GM18873 (cell line): ENCODE results near the gene ZNF816.
"Not testable (repeated sequence)": the region's sequence is repeated elsewhere in the genome, so short reads cannot be mapped to it uniquely, and the experiment has no call there.

Source experiments
- ATAC-seq: cut with Tn5 transposase; IDR thresholded peaks from one replicate; pipeline ENCODE4 v1.9.1; 2021; ENCODE audit warnings: mild to moderate bottlenecking, moderate library complexity, moderate number of reproducible peaks; ENCODE audit not compliant: unreplicated experiment, low FRiP score

The ZNF816 gene

DNA sequence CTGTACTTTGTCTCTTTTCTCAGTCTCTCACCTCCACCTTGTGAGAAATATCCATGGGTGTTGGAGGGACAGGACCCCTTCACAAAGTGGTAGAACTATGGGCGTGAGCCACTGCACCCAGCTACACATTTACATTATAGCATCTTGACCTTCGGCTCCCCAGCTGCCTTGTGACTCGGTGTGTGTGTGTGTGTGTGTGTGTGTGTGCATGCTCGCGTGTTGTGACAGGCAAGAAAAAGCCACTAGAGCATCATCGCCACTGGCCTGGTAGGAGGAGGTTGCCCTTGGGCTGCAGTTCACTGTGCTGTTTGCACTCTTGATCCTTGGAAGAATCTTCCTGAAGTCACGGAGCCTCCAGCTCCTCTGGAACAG is 25.7 kb downstream of the ZNF816 start:
- no peak for ATAC-seq

DNA sequence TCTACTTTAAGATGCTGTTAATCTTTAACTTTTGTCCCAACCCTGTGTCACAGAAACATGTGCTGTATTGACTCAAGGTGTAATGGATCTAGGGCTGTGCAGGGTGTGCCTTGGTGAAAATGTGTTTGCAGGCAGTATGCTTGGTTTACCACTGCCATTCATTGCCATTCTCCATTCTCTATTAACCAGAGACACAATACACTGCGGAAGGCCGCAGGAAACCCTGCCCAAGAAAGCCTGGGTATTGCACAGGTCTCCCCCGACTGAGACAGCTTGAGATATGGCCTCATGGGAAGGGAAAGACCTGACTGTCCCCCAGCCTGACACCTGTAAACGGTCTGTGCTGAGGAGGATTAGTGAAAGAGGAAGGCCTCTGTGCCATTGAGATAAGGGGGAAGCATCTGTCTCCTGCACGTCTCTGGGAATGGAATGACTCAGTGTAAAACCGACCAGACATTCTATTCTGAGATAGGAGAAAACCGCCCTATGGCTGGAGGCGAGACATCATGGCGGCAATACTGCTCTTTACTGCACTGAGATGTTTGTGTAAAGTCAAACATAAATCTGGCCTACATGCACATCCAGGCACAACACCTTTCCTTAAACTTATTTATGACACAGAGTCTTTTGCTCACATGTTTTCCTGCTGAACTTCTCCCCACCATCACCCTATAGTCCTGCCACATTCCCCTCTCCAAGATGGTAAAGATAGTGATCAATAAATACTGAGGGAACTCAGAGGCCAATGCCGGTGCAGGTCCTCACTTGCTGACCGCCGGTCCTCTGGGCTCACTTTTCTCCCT is 26.3 kb downstream of the ZNF816 start:
- ATAC-seq: no peak

DNA sequence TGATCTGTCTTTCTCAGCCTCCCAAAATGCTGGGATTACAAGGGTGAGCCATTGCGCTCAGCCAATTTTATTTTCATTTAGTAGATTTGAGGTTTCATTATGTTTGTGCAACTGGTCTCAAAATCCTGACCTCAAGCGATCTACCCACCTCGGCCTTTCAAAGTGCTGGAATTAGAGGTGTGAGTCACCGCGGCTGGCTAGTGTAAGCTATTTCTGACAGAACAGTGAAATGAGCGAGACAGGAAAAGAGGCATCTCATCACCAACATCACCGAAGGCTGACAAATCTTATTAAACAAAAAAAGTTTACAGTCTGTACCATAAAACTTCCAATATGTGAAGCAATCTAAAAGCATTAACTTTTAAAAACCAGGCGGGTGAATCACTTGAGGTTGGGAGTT is 27.2 kb downstream of the ZNF816 start:
- no peak for ATAC-seq

DNA sequence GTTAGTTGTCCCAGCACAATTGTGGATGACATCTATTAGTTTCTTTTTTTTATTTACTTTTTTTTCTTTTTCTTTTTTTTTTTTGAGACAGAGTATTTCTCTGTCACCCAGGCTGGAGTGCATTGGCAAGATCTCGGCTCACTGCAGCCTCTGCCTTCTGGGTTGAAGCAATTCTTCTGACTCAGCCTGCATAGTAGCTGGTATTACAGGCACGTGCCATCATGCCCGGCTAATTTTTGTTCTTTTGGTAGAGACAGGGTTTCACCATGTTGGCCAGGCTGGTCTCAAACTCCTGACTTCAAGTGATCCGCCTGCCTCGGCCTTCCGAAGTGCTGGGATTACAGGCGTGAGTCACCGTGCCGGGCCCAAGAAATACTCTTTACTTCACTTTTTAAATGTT is 38.0 kb downstream of the ZNF816 start:
- not testable (repeated sequence) for ATAC-seq

- ATAC-seq: no peak
Observed at GRCh38 chr19:52923778-52924593, 38.7 kb downstream of the ZNF816 start.

DNA sequence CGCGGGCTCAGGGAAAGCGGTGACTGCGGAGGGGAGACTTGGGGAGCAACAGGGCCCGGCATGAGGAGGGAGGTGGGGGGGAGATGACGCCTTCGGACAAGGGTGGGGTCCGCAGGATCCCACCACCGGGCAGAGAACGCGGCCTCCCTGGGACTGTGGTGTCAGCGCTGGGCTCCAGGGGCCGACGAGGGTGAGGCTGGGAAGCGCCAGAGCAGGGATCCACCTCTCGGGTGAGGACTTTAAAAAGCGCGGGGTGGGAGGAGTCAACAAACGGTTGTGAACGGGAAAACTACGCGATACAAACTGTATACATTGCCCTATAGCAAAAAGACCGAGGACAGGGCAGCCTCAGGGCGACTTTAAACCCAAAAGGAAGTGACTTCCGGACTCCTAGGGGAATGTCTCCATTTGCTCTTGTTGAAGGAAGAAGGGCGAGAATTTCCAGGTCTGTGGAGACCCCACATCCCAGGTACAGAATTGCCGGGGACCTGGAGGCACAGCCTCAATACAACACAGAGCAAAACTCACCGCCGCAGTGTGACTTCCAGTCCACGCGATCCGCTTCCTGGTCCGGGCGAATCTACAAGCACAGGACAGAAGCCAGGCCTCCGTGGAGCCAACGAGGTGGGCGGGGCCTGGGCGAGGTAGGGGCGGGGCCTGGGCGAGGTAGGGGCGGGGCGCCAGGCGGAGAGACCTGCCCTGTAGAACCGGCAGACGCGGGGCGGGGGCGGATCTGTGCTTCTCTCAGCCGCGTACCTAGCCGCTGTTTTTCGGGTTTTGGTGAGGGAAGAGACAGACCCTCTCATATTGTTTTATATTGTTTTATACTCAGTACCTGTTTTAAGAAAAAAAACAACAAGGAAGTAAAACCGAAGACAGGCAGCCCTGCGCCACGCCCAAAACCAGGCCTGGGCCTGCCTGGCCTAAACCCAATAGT is 39.6 kb downstream of the ZNF816 start, which contains the start of gene ZNF888:
Gene ZNF888, minus strand, starts transcription at position 588 of the 937 bp plus-strand sequence. CDS start 5,555 bp downstream, outside the sequence.
- no peak for ATAC-seq

GRCh38 chr19:52917531-52917930 is 45.1 kb downstream of the ZNF816 start:
- ATAC-seq: no peak

- ATAC-seq: no peak
Observed at GRCh38 chr19:52910648-52911047, 52.0 kb downstream of the ZNF816 start.

DNA sequence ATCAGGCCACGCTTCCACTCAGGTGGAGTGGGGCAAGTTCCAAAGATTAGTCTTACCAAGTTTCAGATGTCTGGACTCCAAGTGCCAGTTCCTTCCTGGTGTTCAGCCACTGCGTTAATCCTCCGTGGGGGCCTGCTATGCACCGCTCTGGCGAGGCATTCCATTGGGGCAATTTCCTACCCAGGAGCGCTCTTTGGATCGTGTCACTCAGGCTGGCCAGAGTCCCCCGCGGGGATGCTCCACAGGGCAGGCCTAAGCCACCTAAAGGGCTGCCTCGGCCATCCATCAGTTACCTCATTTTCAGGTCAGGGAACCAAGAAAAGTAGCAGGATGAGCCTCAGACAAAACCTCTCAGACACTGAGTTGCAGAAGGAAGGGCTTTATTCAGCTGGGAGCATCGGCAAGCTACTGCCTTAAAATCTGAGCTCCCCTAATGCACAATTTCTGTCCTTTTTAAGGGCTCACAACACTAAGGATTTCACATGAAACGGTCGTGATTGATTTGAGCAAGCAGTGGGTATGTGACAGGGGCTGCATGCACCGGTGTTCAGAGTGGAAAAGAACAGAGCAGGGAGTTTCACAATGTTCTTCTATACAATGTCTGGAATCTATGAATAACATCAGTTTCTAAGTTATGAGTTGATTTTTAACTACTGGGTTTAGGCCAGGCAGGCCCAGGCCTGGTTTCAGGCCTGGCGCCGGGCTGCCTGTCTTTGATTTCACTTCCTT is 58.5 kb downstream of the ZNF816 start:
- not testable (repeated sequence) for ATAC-seq

- ATAC-seq: no peak
Observed at GRCh38 chr19:52901842-52902241, 60.8 kb downstream of the ZNF816 start.
